Testis (tissue), 2 donors: Measurements from ENCODE around the gene PTPRT.

Source experiments
- CTCF ChIP-seq, 3 experiments: fragments of 450-650 bp in 2 of 3; fragments of 200-600 bp in 1 of 3; sonication (generic) in 1 of 3; IDR thresholded peaks; one replicate each; pipeline ENCODE4 v1.5.1; 2016 to 2019; ENCODE audit warnings: antibody characterized with exemption in 3 of 3, mild to moderate bottlenecking in 2 of 3, moderate library complexity in 1 of 3
- POLR2A ChIP-seq: fragments of 450-650 bp; IDR thresholded peaks from one replicate; pipeline ENCODE4 v1.6.1; 2017; ENCODE audit warnings: antibody characterized with exemption, mild to moderate bottlenecking, moderate library complexity

GRCh38 chr20:43003318-43003944 lies 186.3 kb downstream of the PTPRT start:
- TF ChIP-seq CTCF (IDR thresholded peaks at IDR 0.05) (no peak), POLR2A (no peak)
